ENCODE results near the gene CD300LB.
"Not testable (repeated sequence)": the region's sequence is repeated elsewhere in the genome, so short reads cannot be mapped to it uniquely, and the experiment has no call there.

Gene CD300LB

GRCh38 chr17:74491626-74492025 lies 39.6 kb downstream of the CD300LB start:
- 87 to 88% methylated on average over 6 to 7 of the region's 7 CpGs for WGBS, 2 experiments (ENCODE audit: insufficient coverage in 2 of 2)
- H3K27ac ChIP-seq (ENCODE audit: low read depth, low read length, severe bottlenecking), result no peak overlapping the region
- H3K4me3 ChIP-seq (ENCODE audit: extremely low read depth, insufficient read depth, low read length, poor library complexity, severe bottlenecking), result no peak overlapping the region
- H3K9me3 ChIP-seq (ENCODE audit: control insufficient read depth, low read length), result no peaks in the 10 kb centered on the region
- no peaks in the 10 kb centered on the region for H3K36me3 ChIP-seq (ENCODE audit: control insufficient read depth, insufficient read depth, low read length)
- no peaks in the 10 kb centered on the region for H3K4me1 ChIP-seq (ENCODE audit: control insufficient read depth, insufficient read depth, low read length, poor library complexity, severe bottlenecking)

- Histone ChIP-seq H3K36me3 (ENCODE audit: control insufficient read depth, insufficient read depth, low read length) (no peaks in the 10 kb centered on the region), H3K27ac (ENCODE audit: low read depth, low read length, severe bottlenecking) (no peak overlapping the region), H3K9me3 (ENCODE audit: control insufficient read depth, low read length) (no peaks in the 10 kb centered on the region), H3K4me1 (ENCODE audit: control insufficient read depth, insufficient read depth, low read length, poor library complexity, severe bottlenecking) (no peaks in the 10 kb centered on the region), H3K4me3 (ENCODE audit: extremely low read depth, insufficient read depth, low read length, poor library complexity, severe bottlenecking) (no peak overlapping the region)
- 91 to 95% methylated on average over 4 to 8 of the region's 9 CpGs for WGBS, 2 experiments (ENCODE audit: insufficient coverage in 2 of 2)
Measured at GRCh38 chr17:74490716-74491115, 40.6 kb downstream of the CD300LB start.

- not testable (repeated sequence) for H3K27ac ChIP-seq (ENCODE audit: low read depth, low read length, severe bottlenecking); H3K36me3 ChIP-seq (ENCODE audit: control insufficient read depth, insufficient read depth, low read length); H3K4me1 ChIP-seq (ENCODE audit: control insufficient read depth, insufficient read depth, low read length, poor library complexity, severe bottlenecking); H3K4me3 ChIP-seq (ENCODE audit: extremely low read depth, insufficient read depth, low read length, poor library complexity, severe bottlenecking); H3K9me3 ChIP-seq (ENCODE audit: control insufficient read depth, low read length)
- 89 to 96% methylated on average over 3 to 4 of the region's 4 CpGs for WGBS, 2 experiments (ENCODE audit: insufficient coverage in 2 of 2)
Measured at GRCh38 chr17:74488276-74488675, 43.0 kb downstream of the CD300LB start.

- Histone ChIP-seq H3K9me3 (ENCODE audit: control insufficient read depth, low read length) (no peaks in the 10 kb centered on the region), H3K27ac (ENCODE audit: low read depth, low read length, severe bottlenecking) (no peak overlapping the region), H3K4me1 (ENCODE audit: control insufficient read depth, insufficient read depth, low read length, poor library complexity, severe bottlenecking) (no peaks in the 10 kb centered on the region), H3K4me3 (ENCODE audit: extremely low read depth, insufficient read depth, low read length, poor library complexity, severe bottlenecking) (no peak overlapping the region), H3K36me3 (ENCODE audit: control insufficient read depth, insufficient read depth, low read length) (no peaks in the 10 kb centered on the region)
- WGBS, 2 experiments (ENCODE audit: insufficient coverage in 2 of 2), result 86 to 100% methylated on average over 3 of the region's 5 CpGs
Measured at GRCh38 chr17:74485841-74486240, 45.4 kb downstream of the CD300LB start.

GRCh38 chr17:74485022-74485743 lies 46.1 kb downstream of the CD300LB start:
- 81% methylated on average over 8 of the region's 9 CpGs for WGBS, 2 experiments (ENCODE audit: insufficient coverage in 2 of 2)
- Histone ChIP-seq H3K36me3 (ENCODE audit: control insufficient read depth, insufficient read depth, low read length) (no peaks in the 10 kb centered on the region), H3K4me3 (ENCODE audit: extremely low read depth, insufficient read depth, low read length, poor library complexity, severe bottlenecking) (no peak overlapping the region), H3K27ac (ENCODE audit: low read depth, low read length, severe bottlenecking) (no peak overlapping the region), H3K9me3 (ENCODE audit: control insufficient read depth, low read length) (no peaks in the 10 kb centered on the region), H3K4me1 (ENCODE audit: control insufficient read depth, insufficient read depth, low read length, poor library complexity, severe bottlenecking) (no peaks in the 10 kb centered on the region)

- Histone ChIP-seq H3K4me3 (ENCODE audit: extremely low read depth, insufficient read depth, low read length, poor library complexity, severe bottlenecking) (no peak overlapping the region), H3K4me1 (ENCODE audit: control insufficient read depth, insufficient read depth, low read length, poor library complexity, severe bottlenecking) (no peaks in the 10 kb centered on the region), H3K9me3 (ENCODE audit: control insufficient read depth, low read length) (no peaks in the 10 kb centered on the region), H3K27ac (ENCODE audit: low read depth, low read length, severe bottlenecking) (no peak overlapping the region), H3K36me3 (ENCODE audit: control insufficient read depth, insufficient read depth, low read length) (no peaks in the 10 kb centered on the region)
- WGBS, 2 experiments (ENCODE audit: insufficient coverage in 2 of 2), result 67 to 89% methylated on average over 7 of the region's 9 CpGs
Measured at GRCh38 chr17:74484066-74484465, 47.2 kb downstream of the CD300LB start.

- 92 to 94% methylated on average over 6 of the region's 7 CpGs for WGBS, 2 experiments (ENCODE audit: insufficient coverage in 2 of 2)
- H3K9me3 ChIP-seq (ENCODE audit: control insufficient read depth, low read length), result no peaks in the 10 kb centered on the region
- no peak overlapping the region for H3K4me3 ChIP-seq (ENCODE audit: extremely low read depth, insufficient read depth, low read length, poor library complexity, severe bottlenecking)
- no peak overlapping the region for H3K27ac ChIP-seq (ENCODE audit: low read depth, low read length, severe bottlenecking)
- no peaks in the 10 kb centered on the region for H3K4me1 ChIP-seq (ENCODE audit: control insufficient read depth, insufficient read depth, low read length, poor library complexity, severe bottlenecking)
- no peaks in the 10 kb centered on the region for H3K36me3 ChIP-seq (ENCODE audit: control insufficient read depth, insufficient read depth, low read length)
Measured at GRCh38 chr17:74481621-74482020, 49.7 kb downstream of the CD300LB start.

- peaks cover 12% of the 10 kb centered on the region for H3K9me3 ChIP-seq (ENCODE audit: control insufficient read depth, low read length)
- no peaks in the 10 kb centered on the region for H3K4me1 ChIP-seq (ENCODE audit: control insufficient read depth, insufficient read depth, low read length, poor library complexity, severe bottlenecking)
- H3K4me3 ChIP-seq (ENCODE audit: extremely low read depth, insufficient read depth, low read length, poor library complexity, severe bottlenecking), result no peak overlapping the region
- 77 to 92% methylated on average over 4 to 7 of the region's 8 CpGs for WGBS, 2 experiments (ENCODE audit: insufficient coverage in 2 of 2)
- H3K27ac ChIP-seq (ENCODE audit: low read depth, low read length, severe bottlenecking), result no peak overlapping the region
- no peaks in the 10 kb centered on the region for H3K36me3 ChIP-seq (ENCODE audit: control insufficient read depth, insufficient read depth, low read length)
Measured at GRCh38 chr17:74480290-74480689, 51.0 kb downstream of the CD300LB start.

- WGBS, 2 experiments (ENCODE audit: insufficient coverage in 2 of 2), result 72 to 75% methylated on average over 2 to 4 of the region's 6 CpGs
- Histone ChIP-seq H3K36me3 (ENCODE audit: control insufficient read depth, insufficient read depth, low read length) (no peaks in the 10 kb centered on the region), H3K9me3 (ENCODE audit: control insufficient read depth, low read length) (peaks cover 15% of the 10 kb centered on the region), H3K4me1 (ENCODE audit: control insufficient read depth, insufficient read depth, low read length, poor library complexity, severe bottlenecking) (no peaks in the 10 kb centered on the region), H3K4me3 (ENCODE audit: extremely low read depth, insufficient read depth, low read length, poor library complexity, severe bottlenecking) (no peak overlapping the region), H3K27ac (ENCODE audit: low read depth, low read length, severe bottlenecking) (no peak overlapping the region)
Measured at GRCh38 chr17:74478420-74479100, 52.7 kb downstream of the CD300LB start.

- H3K27ac ChIP-seq (ENCODE audit: low read depth, low read length, severe bottlenecking), result no peak overlapping the region
- no peaks in the 10 kb centered on the region for H3K36me3 ChIP-seq (ENCODE audit: control insufficient read depth, insufficient read depth, low read length)
- 80 to 92% methylated on average over 1 to 3 of the region's 4 CpGs for whole genome bisulfite sequencing, 2 experiments (ENCODE audit: insufficient coverage in 2 of 2)
- H3K9me3 ChIP-seq (ENCODE audit: control insufficient read depth, low read length), result peaks cover 15% of the 10 kb centered on the region
- no peak overlapping the region for H3K4me3 ChIP-seq (ENCODE audit: extremely low read depth, insufficient read depth, low read length, poor library complexity, severe bottlenecking)
- no peaks in the 10 kb centered on the region for H3K4me1 ChIP-seq (ENCODE audit: control insufficient read depth, insufficient read depth, low read length, poor library complexity, severe bottlenecking)
Measured at GRCh38 chr17:74477411-74477810, 53.9 kb downstream of the CD300LB start.

- H3K27ac ChIP-seq (ENCODE audit: low read depth, low read length, severe bottlenecking), result no peak overlapping the region
- H3K36me3 ChIP-seq (ENCODE audit: control insufficient read depth, insufficient read depth, low read length), result no peaks in the 10 kb centered on the region
- no peaks in the 10 kb centered on the region for H3K4me1 ChIP-seq (ENCODE audit: control insufficient read depth, insufficient read depth, low read length, poor library complexity, severe bottlenecking)
- WGBS, 2 experiments (ENCODE audit: insufficient coverage in 2 of 2), result 93 to 94% methylated on average over 2 to 3 of the region's 4 CpGs
- H3K4me3 ChIP-seq (ENCODE audit: extremely low read depth, insufficient read depth, low read length, poor library complexity, severe bottlenecking), result no peak overlapping the region
- H3K9me3 ChIP-seq (ENCODE audit: control insufficient read depth, low read length), result peaks cover 15% of the 10 kb centered on the region
Measured at GRCh38 chr17:74475189-74475588, 56.1 kb downstream of the CD300LB start.

All from mesodermal cell (in vitro differentiated cells).